Measurements from ENCODE around the gene MCM6. TPM values are rescaled to one million over a fixed set of nuclear protein-coding genes. Genes with fewer than 3 reads are reported as not detected.
A peak's percentile ranks its signal among the peaks of the same experiment; 100 is the strongest.

Gene MCM6
- total and polyA plus RNA-seq, 2 experiments from 2014 or later: 16.4 to 21.4 TPM

DNA sequence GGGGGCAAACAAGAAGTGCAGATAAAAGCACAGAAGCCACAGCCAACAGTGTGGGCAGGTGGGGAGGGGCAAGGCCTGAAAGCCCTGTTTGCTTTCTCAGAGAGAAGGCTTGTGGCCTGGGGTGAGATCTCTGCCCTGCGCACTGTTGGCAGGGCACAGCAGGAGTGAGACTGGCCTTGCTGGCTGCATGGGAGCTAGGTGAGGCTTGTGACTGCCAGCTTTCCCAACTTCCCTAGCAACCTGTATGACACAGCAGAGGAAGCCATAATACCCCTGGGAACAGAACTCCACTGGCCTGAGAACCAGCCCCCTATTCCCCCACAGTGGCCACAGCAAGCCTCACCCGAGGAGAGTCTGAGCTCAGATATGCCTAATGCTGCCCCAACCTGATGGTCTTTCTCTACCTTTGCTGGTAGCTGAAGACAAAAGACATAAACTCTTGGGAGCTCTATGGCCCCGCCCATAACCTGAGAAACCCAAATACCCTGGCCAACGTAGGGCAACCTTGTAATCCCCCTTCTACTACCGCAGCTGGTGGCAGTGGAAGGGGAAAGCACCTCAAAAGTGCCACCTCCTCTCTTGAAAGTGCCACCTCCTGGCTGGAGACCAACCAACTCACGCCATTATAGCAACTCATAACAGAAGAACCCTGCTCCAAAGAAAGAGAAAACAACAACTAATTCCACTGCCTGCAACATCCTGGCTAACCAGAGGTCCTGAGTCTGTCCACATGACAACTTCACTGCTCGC, 83.7 kb downstream of the MCM6 start:
- Histone ChIP-seq H3K9ac (no peak overlapping the region), H3K9me3 (ENCODE audit: low read depth) (no peaks in the 10 kb centered on the region), H3K4me2 (ENCODE audit: unreplicated experiment) (no peak overlapping the region), H3F3A (ENCODE audit: insufficient read depth) (0 out of 2 replicates have a peak, but pooled peaks cover 4% of the 10 kb centered on the region), H3K79me2 (ENCODE audit: insufficient read depth) (no peaks in the 10 kb centered on the region), H3K36me3 (ENCODE audit: low read depth) (no peaks in the 10 kb centered on the region), H3K4me3 (no peak overlapping the region), H4K20me1 (ENCODE audit: insufficient read depth) (no peaks in the 10 kb centered on the region), H3K27ac (no peak overlapping the region), H3K9me2 (ENCODE audit: insufficient read depth) (no peaks in the 10 kb centered on the region), H3K4me1 (ENCODE audit: insufficient read depth) (no peaks in the 10 kb centered on the region), H3K27me3 (replicated peaks; ENCODE audit: insufficient read depth) (no peaks in the 10 kb centered on the region), H2AFZ (no peak overlapping the region)
- DNase-seq: no peak
- TF ChIP-seq EZH2phosphoT487 (IDR thresholded peaks at IDR 0.05; ENCODE audit: insufficient read depth, low read depth): no peak
- no peak for TF ChIP-seq EZH2 (IDR thresholded peaks at IDR 0.05; ENCODE audit: insufficient read depth, poor library complexity, severe bottlenecking)
- WGBS, 2 experiments (ENCODE audit: low coverage in 1 of 2, low lambda C conversion rate in 2 of 2, missing lambda C conversion rate in 2 of 2): 67 to 71% methylated on average over 7 of the region's 7 CpGs
- in situ Hi-C loops (cut with MboI): no loop called here

GRCh38 chr2:135791418-135792190, 84.6 kb downstream of the MCM6 start:
- TF ChIP-seq EZH2 (IDR thresholded peaks at IDR 0.05; ENCODE audit: insufficient read depth, poor library complexity, severe bottlenecking): no peak
- no peak for TF ChIP-seq EZH2phosphoT487 (IDR thresholded peaks at IDR 0.05; ENCODE audit: insufficient read depth, low read depth)
- Histone ChIP-seq H3K27ac (no peak overlapping the region), H3K36me3 (ENCODE audit: low read depth) (no peaks in the 10 kb centered on the region), H3K9me3 (ENCODE audit: low read depth) (no peaks in the 10 kb centered on the region), H3K9ac (no peak overlapping the region), H3K4me2 (ENCODE audit: unreplicated experiment) (no peak overlapping the region), H3K4me1 (ENCODE audit: insufficient read depth) (peaks cover 9% of the 10 kb centered on the region; the same call in 1 of the 2 replicates), H3F3A (ENCODE audit: insufficient read depth) (0 out of 2 replicates have a peak, but pooled peaks cover 4% of the 10 kb centered on the region), H3K9me2 (ENCODE audit: insufficient read depth) (no peaks in the 10 kb centered on the region), H2AFZ (no peak overlapping the region), H4K20me1 (ENCODE audit: insufficient read depth) (no peaks in the 10 kb centered on the region), H3K27me3 (replicated peaks; ENCODE audit: insufficient read depth) (no peaks in the 10 kb centered on the region), H3K4me3 (no peak overlapping the region), H3K79me2 (ENCODE audit: insufficient read depth) (no peaks in the 10 kb centered on the region)
- DNase-seq: peak; percentile 14
- in situ Hi-C loops (cut with MboI): no loop called here
- 92 to 97% methylated on average over 2 of the region's 2 CpGs for WGBS, 2 experiments (ENCODE audit: low coverage in 1 of 2, low lambda C conversion rate in 2 of 2, missing lambda C conversion rate in 2 of 2)

DNA sequence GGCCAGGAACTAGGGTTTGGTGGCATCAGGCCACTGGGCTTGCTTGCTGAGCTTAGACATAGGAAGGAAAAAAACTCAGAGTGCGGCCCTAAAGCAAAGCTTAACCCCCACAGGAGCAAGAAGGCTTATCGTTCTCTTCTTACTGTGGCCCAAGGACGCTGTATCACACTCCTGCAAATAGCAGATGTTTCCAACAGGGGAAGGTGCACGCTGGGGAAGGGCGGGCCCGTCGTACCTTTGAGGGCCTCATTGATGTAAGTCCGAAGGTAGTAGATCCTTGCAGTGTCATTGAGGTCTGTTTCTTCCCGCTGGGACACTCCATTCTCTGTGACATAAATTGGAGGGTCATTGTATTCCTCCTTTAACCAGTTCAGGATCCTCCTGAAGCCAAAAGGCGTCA, 85.8 kb downstream of the MCM6 start:
- Histone ChIP-seq H3K27ac (no peak overlapping the region), H3K36me3 (ENCODE audit: low read depth) (peaks cover 7% of the 10 kb centered on the region; the same call in 1 of the 2 replicates), H3K9ac (no peak overlapping the region), H3K79me2 (ENCODE audit: insufficient read depth) (no peaks in the 10 kb centered on the region), H4K20me1 (ENCODE audit: insufficient read depth) (no peaks in the 10 kb centered on the region), H3K9me2 (ENCODE audit: insufficient read depth) (no peaks in the 10 kb centered on the region), H3K9me3 (ENCODE audit: low read depth) (no peaks in the 10 kb centered on the region), H3K4me3 (no peak overlapping the region), H2AFZ (no peak overlapping the region), H3K27me3 (replicated peaks; ENCODE audit: insufficient read depth) (no peaks in the 10 kb centered on the region), H3F3A (ENCODE audit: insufficient read depth) (0 out of 2 replicates have a peak, but pooled peaks cover 4% of the 10 kb centered on the region), H3K4me2 (ENCODE audit: unreplicated experiment) (no peak overlapping the region), H3K4me1 (ENCODE audit: insufficient read depth) (peaks cover 9% of the 10 kb centered on the region; the same call in 1 of the 2 replicates)
- in situ Hi-C loops (cut with MboI): no loop called here
- DNase-seq: no peak
- TF ChIP-seq EZH2phosphoT487 (IDR thresholded peaks at IDR 0.05; ENCODE audit: insufficient read depth, low read depth) (no peak), EZH2 (IDR thresholded peaks at IDR 0.05; ENCODE audit: insufficient read depth, poor library complexity, severe bottlenecking) (no peak)
- 90 to 94% methylated on average over 10 of the region's 10 CpGs for WGBS, 2 experiments (ENCODE audit: low coverage in 1 of 2, low lambda C conversion rate in 2 of 2, missing lambda C conversion rate in 2 of 2)

Small RNAs within 50 kb of the gene (small RNA-seq; reads per million reads assigned to genes)
- gene RF00019 (ENCODE audit: low read depth, low replicate concordance): not detected

Other genes starting within 250 kb of the MCM6 start
- gene UBXN4, start 134.6 kb downstream of the MCM6 start, total RNA-seq (2014; rRNA removed; shearing (Covaris generic)): 60.4 and 69.7 TPM in 2 replicates
- 179 and 193 TPM in 2 replicates for gene UBXN4, start 134.6 kb downstream of the MCM6 start, polyA plus RNA-seq (2016; fragmentation: Nextera tagmentation; extraction: Ambion mirVana)
- gene LCT, start 39.3 kb downstream of the MCM6 start, total RNA-seq (2014; rRNA removed; shearing (Covaris generic)): under 0.01 and 0.25 TPM in 2 replicates
- not detected in 2 replicates for gene LCT, start 39.3 kb downstream of the MCM6 start, polyA plus RNA-seq (2016; fragmentation: Nextera tagmentation; extraction: Ambion mirVana)
- gene DARS1, start 109.2 kb upstream of the MCM6 start, total RNA-seq (2014; rRNA removed; shearing (Covaris generic)): 121 and 144 TPM in 2 replicates
- gene DARS1, start 109.2 kb upstream of the MCM6 start, polyA plus RNA-seq (2016; fragmentation: Nextera tagmentation; extraction: Ambion mirVana): 109 and 111 TPM in 2 replicates
- not detected in 2 replicates for gene CXCR4, start 241.7 kb upstream of the MCM6 start, total RNA-seq (2014; rRNA removed; shearing (Covaris generic))
- gene CXCR4, start 241.7 kb upstream of the MCM6 start, polyA plus RNA-seq (2016; fragmentation: Nextera tagmentation; extraction: Ambion mirVana): 0.15 and 0.16 TPM in 2 replicates